Central memory CD4-positive, alpha-beta T cell (primary cell): ENCODE measurements around the gene SLC35G4.
A peak's percentile ranks its signal among the peaks of the same experiment; 100 is the strongest.
"Not testable (repeated sequence)": the region's sequence is repeated elsewhere in the genome, so short reads cannot be mapped to it uniquely, and the experiment has no call there.

ENCODE experiments used
- DNase-seq: peaks from one replicate; pipeline ENCODE4 v3.0.0; 2022
- total RNA-seq, 3 experiments: gene quantifications; one replicate each; lab custom pipeline; 2026; lab: John Stamatoyannopoulos, UW

The SLC35G4 gene
- 0 reads per million in 3 experiments for total RNA-seq

- DNase-seq = not testable (repeated sequence)
Observed at GRCh38 chr18:11609488-11609887, at the start of gene SLC35G4. Gene SLC35G4 (plus strand): TSS chr18:11609596. CDS start chr18:11609596, 0 bp downstream.

- DNase-seq = no peak
Observed at GRCh38 chr18:11561293-11561692, 48.1 kb upstream of the SLC35G4 start.

- no peak for DNase-seq
Observed at GRCh38 chr18:11565716-11566115, 43.7 kb upstream of the SLC35G4 start.

- no peak for DNase-seq
Observed at GRCh38 chr18:11566236-11566965, 43.0 kb upstream of the SLC35G4 start.

- no peak for DNase-seq
Observed at GRCh38 chr18:11567396-11567795, 42.0 kb upstream of the SLC35G4 start.

GRCh38 chr18:11570073-11570588 lies 39.3 kb upstream of the SLC35G4 start:
- DNase-seq = no peak

- DNase-seq = no peak
Observed at GRCh38 chr18:11570769-11571412, 38.5 kb upstream of the SLC35G4 start.

- no peak for DNase-seq
Observed at GRCh38 chr18:11572201-11572600, 37.2 kb upstream of the SLC35G4 start.

GRCh38 chr18:11574545-11574944 lies 34.9 kb upstream of the SLC35G4 start:
- no peak for DNase-seq

- peak; percentile 5 for DNase-seq
Observed at GRCh38 chr18:11577271-11578112, 31.9 kb upstream of the SLC35G4 start.

- DNase-seq = no peak
Observed at GRCh38 chr18:11578799-11579198, 30.6 kb upstream of the SLC35G4 start.

- no peak for DNase-seq
Observed at GRCh38 chr18:11579916-11580315, 29.5 kb upstream of the SLC35G4 start.

- no peak for DNase-seq
Observed at GRCh38 chr18:11581286-11581685, 28.1 kb upstream of the SLC35G4 start.

- no peak for DNase-seq
Observed at GRCh38 chr18:11585596-11585995, 23.8 kb upstream of the SLC35G4 start.

GRCh38 chr18:11586896-11587295 lies 22.5 kb upstream of the SLC35G4 start:
- no peak for DNase-seq

- DNase-seq = peak; percentile 11
Observed at GRCh38 chr18:11587432-11587831, 22.0 kb upstream of the SLC35G4 start.

- DNase-seq = peak; percentile 52
Observed at GRCh38 chr18:11587846-11588245, 21.6 kb upstream of the SLC35G4 start.

GRCh38 chr18:11591957-11592356 lies 17.4 kb upstream of the SLC35G4 start:
- DNase-seq = no peak

GRCh38 chr18:11600321-11600720 lies 9.1 kb upstream of the SLC35G4 start:
- no peak for DNase-seq

- no peak for DNase-seq
Observed at GRCh38 chr18:11607906-11608305, 1.5 kb upstream of the SLC35G4 start.

- DNase-seq = not testable (repeated sequence)
Observed at GRCh38 chr18:11608618-11609017, 778 bp upstream of the SLC35G4 start.

GRCh38 chr18:11613073-11613472 lies 3.7 kb downstream of the SLC35G4 start:
- DNase-seq = not testable (repeated sequence)

GRCh38 chr18:11613611-11614010 lies 4.2 kb downstream of the SLC35G4 start:
- not testable (repeated sequence) for DNase-seq
